ENCODE data around the gene AFAP1L1. TPM values are rescaled to one million over a fixed set of nuclear protein-coding genes. Genes with fewer than 3 reads are reported as not detected.
A peak's percentile ranks its signal among the peaks of the same experiment; 100 is the strongest.

Gene AFAP1L1
- total and polyA plus RNA-seq, 2 of the 13 experiments (the other 11 are each of a cell fraction or from before 2014, with no cell fraction given): 0.38 to 1.0 TPM

GRCh38 chr5:149345147-149345891 is 73.7 kb downstream of the AFAP1L1 start, which contains the start of gene GRPEL2 (continued):
- peak; percentile 92 for TF ChIP-seq ZMYM4 (CRISPR knock-in tag; IDR thresholded peaks at IDR 0.05)
- TF ChIP-seq PAWR (CRISPR knock-in tag; IDR thresholded peaks at IDR 0.05; ENCODE audit: borderline replicate concordance): no peak
- TF ChIP-seq SRSF4 (IDR thresholded peaks at IDR 0.05; ENCODE audit: low read depth, low read length, poor library complexity, severe bottlenecking): no peak
- TF ChIP-seq HNRNPK (IDR thresholded peaks at IDR 0.05; ENCODE audit: low read depth, low read length, poor library complexity, severe bottlenecking): no peak
- TF ChIP-seq TBX3 (IDR thresholded peaks at IDR 0.05; ENCODE audit: borderline replicate concordance): no peak
- peak; percentile 19 for TF ChIP-seq CBX1 (IDR thresholded peaks at IDR 0.05; ENCODE audit: low read depth)
- TF ChIP-seq MEIS2 (CRISPR knock-in tag; IDR thresholded peaks at IDR 0.05): no peak
- no peak for TF ChIP-seq ZNF546 (CRISPR knock-in tag; conservative IDR thresholded peaks at IDR 0.05)
- TF ChIP-seq GATA4 (IDR thresholded peaks at IDR 0.05; ENCODE audit: borderline replicate concordance, low read depth): peak; percentile 74; the same call in 1 of the 2 replicates
- peak; percentile 92 for TF ChIP-seq ZNF709 (CRISPR knock-in tag; IDR thresholded peaks at IDR 0.05)
- TF ChIP-seq JARID2 (CRISPR knock-in tag; IDR thresholded peaks at IDR 0.05; ENCODE audit: insufficient replicate concordance): peak; percentile 95
- peak; percentile 66; the same call in 1 of the 2 replicates for TF ChIP-seq ZNF816 (CRISPR knock-in tag; IDR thresholded peaks at IDR 0.05; ENCODE audit: borderline replicate concordance)
- no peak for TF ChIP-seq TCF7 (IDR thresholded peaks at IDR 0.05; ENCODE audit: low read depth)
- no peak for TF ChIP-seq JDP2 (CRISPR knock-in tag; IDR thresholded peaks at IDR 0.05; ENCODE audit: borderline replicate concordance)
- no peak for TF ChIP-seq ZFYVE20 (CRISPR knock-in tag; IDR thresholded peaks at IDR 0.05; ENCODE audit: borderline replicate concordance, low read depth)
- peak; percentile 96 for TF ChIP-seq ZBTB20 (CRISPR knock-in tag; IDR thresholded peaks at IDR 0.05; ENCODE audit: borderline replicate concordance, low read depth)
- no peak for TF ChIP-seq RARG (CRISPR knock-in tag; IDR thresholded peaks at IDR 0.05; ENCODE audit: low read depth)
- TF ChIP-seq HNRNPL (IDR thresholded peaks at IDR 0.05; ENCODE audit: low read depth, low read length): peak; percentile 44; the same call in 1 of the 2 replicates
- TF ChIP-seq POLR2G (IDR thresholded peaks at IDR 0.05; ENCODE audit: low read depth, low read length): peak; percentile 96
- no peak for TF ChIP-seq TBP (CRISPR knock-in tag; IDR thresholded peaks at IDR 0.05)
- 0 out of 2 replicates have a peak, but pooled peaks have one; percentile 52 for TF ChIP-seq ZNF205 (CRISPR knock-in tag; IDR thresholded peaks at IDR 0.05)
- TF ChIP-seq ZNF10 (CRISPR knock-in tag; IDR thresholded peaks at IDR 0.05; ENCODE audit: borderline replicate concordance, low read depth): no peak
- TF ChIP-seq SP2 (CRISPR knock-in tag; IDR thresholded peaks at IDR 0.05): peak; percentile 65
- TF ChIP-seq ZNF136 (CRISPR knock-in tag; IDR thresholded peaks at IDR 0.05; ENCODE audit: low read depth): peak; percentile 84; the same call in 1 of the 2 replicates
- no peak for TF ChIP-seq ZSCAN22 (CRISPR knock-in tag; IDR thresholded peaks at IDR 0.05)
- 0 out of 2 replicates have a peak, but pooled peaks have one; percentile 23 for TF ChIP-seq ZNF33A (CRISPR knock-in tag; IDR thresholded peaks at IDR 0.05; ENCODE audit: borderline replicate concordance)
- peak; percentile 99 for TF ChIP-seq ZNF687 (CRISPR knock-in tag; IDR thresholded peaks at IDR 0.05)

All from HepG2 (cell line).